Mononuclear cell (primary cell): ENCODE data around the gene CD59. TPM values are rescaled to one million over a fixed set of nuclear protein-coding genes. Genes with fewer than 3 reads are reported as not detected.
"Not testable (repeated sequence)": the region's sequence is repeated elsewhere in the genome, so short reads cannot be mapped to it uniquely, and the experiment has no call there.

Experiments
- H3K27me3 ChIP-seq: 2 replicates; pipeline ENCODE4 v1.6.0; 2011; ENCODE audit warnings: low read length, control low read depth; ENCODE audit not compliant: insufficient read depth
- H3K4me1 ChIP-seq: 2 replicates; pipeline ENCODE4 v1.5.1; 2011; ENCODE audit warnings: mild to moderate bottlenecking, low read length, control low read depth; ENCODE audit not compliant: insufficient read depth
- H3K4me3 ChIP-seq: 2 replicates; pipeline ENCODE4 v1.5.1; 2011; ENCODE audit warnings: mild to moderate bottlenecking, low read length, moderate library complexity
- H3K9me3 ChIP-seq: 2 replicates; pipeline ENCODE4 v1.5.1; 2011; ENCODE audit warnings: low read depth, mild to moderate bottlenecking, control low read depth, low read length
- total RNA-seq: library from RNA; depleted of rRNA; stranded (reverse); fragments of >200 nt; gene quantifications from one replicate; pipeline ENCODE4 v1.2.3, GENCODE V29; 2012

CD59 gene
- total RNA-seq, 1 donor: 14.9 TPM

GRCh38 chr11:33730716-33731115, 5.5 kb downstream of the CD59 start:
- no peak overlapping the region for H3K4me3 ChIP-seq
- H3K27me3 ChIP-seq: no peaks in the 10 kb centered on the region
- H3K9me3 ChIP-seq: no peaks in the 10 kb centered on the region
- peaks cover 33% of the 10 kb centered on the region for H3K4me1 ChIP-seq

DNA sequence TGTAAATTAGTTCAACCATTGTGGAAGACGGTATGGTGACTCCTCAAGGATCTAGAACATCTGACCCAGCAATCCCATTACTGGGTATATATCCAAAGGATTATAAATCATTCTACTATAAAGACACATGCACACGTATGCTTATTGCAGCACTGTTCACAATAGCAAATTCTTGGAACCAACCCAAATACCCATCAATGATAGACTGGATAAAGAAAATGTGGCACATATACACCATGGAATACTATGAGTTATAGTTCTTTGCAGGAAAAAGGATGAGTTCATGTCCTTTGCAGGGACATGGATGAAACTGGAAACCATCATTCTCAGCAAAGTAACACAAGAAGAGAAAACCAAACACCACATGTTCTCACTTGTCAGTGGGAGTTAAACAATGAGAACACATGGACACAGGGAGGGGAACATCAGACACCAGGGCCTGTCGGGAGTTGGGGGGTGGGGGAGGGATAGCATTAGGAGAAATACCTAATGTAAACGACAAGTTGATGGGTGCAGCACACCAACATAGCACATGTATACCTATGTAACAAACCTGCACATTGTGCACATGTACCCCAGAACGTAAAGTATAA, 7.1 kb downstream of the CD59 start:
- H3K9me3 ChIP-seq, H3K27me3 ChIP-seq, H3K4me3 ChIP-seq: not testable (repeated sequence)
- H3K4me1 ChIP-seq: peaks cover 26% of the 10 kb centered on the region

DNA sequence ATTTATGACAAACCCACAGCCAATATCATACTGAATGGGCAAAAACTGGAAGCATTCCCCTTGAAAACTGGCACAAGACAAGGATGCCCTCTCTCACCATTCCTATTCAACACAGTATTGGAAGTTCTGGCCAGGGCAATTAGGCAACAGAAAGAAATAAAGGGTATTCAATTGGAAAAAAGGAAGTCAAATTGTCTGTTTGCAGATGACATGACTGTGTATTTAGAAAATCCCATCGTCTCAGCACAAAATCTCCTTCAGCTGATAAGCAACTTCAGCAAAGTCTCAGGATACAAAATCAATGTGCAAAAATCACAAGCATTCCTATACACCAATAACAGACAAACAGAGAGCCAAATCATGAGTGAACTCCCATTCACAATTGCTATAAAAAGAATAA, 8.7 kb downstream of the CD59 start:
- H3K4me3 ChIP-seq: not testable (repeated sequence)

GRCh38 chr11:33725496-33725895, 10.7 kb downstream of the CD59 start:
- no peaks in the 10 kb centered on the region for H3K9me3 ChIP-seq
- no peaks in the 10 kb centered on the region for H3K27me3 ChIP-seq
- H3K4me3 ChIP-seq: no peak overlapping the region
- H3K4me1 ChIP-seq: peaks cover 25% of the 10 kb centered on the region

More for the DNA sequence above, 8.7 kb downstream of the CD59 start:
- not testable (repeated sequence) for H3K27me3 ChIP-seq, H3K9me3 ChIP-seq
- H3K4me1 ChIP-seq: peaks cover 36% of the 10 kb centered on the region

GRCh38 chr11:33724644-33725035, 11.6 kb downstream of the CD59 start:
- Histone ChIP-seq H3K4me3 (no peak overlapping the region), H3K9me3 (no peaks in the 10 kb centered on the region), H3K27me3 (no peaks in the 10 kb centered on the region), H3K4me1 (peaks cover 25% of the 10 kb centered on the region)

GRCh38 chr11:33723238-33723881, 12.9 kb downstream of the CD59 start:
- Histone ChIP-seq H3K9me3 (no peaks in the 10 kb centered on the region), H3K27me3 (no peaks in the 10 kb centered on the region), H3K4me3 (no peak overlapping the region), H3K4me1 (peaks cover 25% of the 10 kb centered on the region)

- no peak overlapping the region for H3K4me3 ChIP-seq
- no peaks in the 10 kb centered on the region for H3K27me3 ChIP-seq
- no peaks in the 10 kb centered on the region for H3K9me3 ChIP-seq
These were observed 13.5 kb downstream of the CD59 start for GRCh38 chr11:33722590-33723234.

GRCh38 chr11:33721984-33722383, 14.2 kb downstream of the CD59 start:
- Histone ChIP-seq H3K4me1 (peaks cover 25% of the 10 kb centered on the region), H3K27me3 (no peaks in the 10 kb centered on the region), H3K9me3 (no peaks in the 10 kb centered on the region), H3K4me3 (no peak overlapping the region)

More at GRCh38 chr11:33722590-33723234, 13.5 kb downstream of the CD59 start:
- H3K4me1 ChIP-seq: peaks cover 25% of the 10 kb centered on the region

DNA sequence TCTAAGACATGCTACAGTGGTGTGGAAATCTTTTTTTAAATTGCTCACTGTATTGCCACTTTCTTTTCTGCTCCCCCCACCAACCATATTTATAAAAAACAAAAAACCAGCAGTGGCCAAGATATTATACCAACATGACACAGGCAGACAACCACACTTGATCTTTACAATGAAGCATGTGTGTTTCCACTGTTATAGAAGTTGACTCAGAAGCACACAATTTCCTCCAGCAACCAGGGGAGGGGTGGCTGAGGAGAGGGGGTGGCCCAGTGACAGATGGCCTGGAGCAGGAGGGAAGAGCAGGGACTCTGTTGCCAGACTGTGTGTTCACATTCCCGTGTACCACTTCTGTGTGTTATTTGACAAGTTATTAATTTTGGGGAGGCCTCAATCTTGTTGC, 14.8 kb downstream of the CD59 start:
- Histone ChIP-seq H3K9me3 (no peaks in the 10 kb centered on the region), H3K27me3 (no peaks in the 10 kb centered on the region), H3K4me3 (no peak overlapping the region), H3K4me1 (peaks cover 25% of the 10 kb centered on the region)

- no peaks in the 10 kb centered on the region for H3K27me3 ChIP-seq
These were observed 16.6 kb downstream of the CD59 start for GRCh38 chr11:33719587-33719986.

GRCh38 chr11:33718440-33718839, 17.8 kb downstream of the CD59 start:
- Histone ChIP-seq H3K9me3 (no peaks in the 10 kb centered on the region), H3K4me1 (peaks cover 11% of the 10 kb centered on the region), H3K4me3 (no peak overlapping the region)

More at GRCh38 chr11:33719587-33719986, 16.6 kb downstream of the CD59 start:
- Histone ChIP-seq H3K9me3 (no peaks in the 10 kb centered on the region), H3K4me1 (peaks cover 23% of the 10 kb centered on the region), H3K4me3 (no peak overlapping the region)

GRCh38 chr11:33716243-33716642, 20.0 kb downstream of the CD59 start:
- H3K4me1 ChIP-seq: no peaks in the 10 kb centered on the region
- H3K4me3 ChIP-seq: no peak overlapping the region
- H3K9me3 ChIP-seq: no peaks in the 10 kb centered on the region
- no peaks in the 10 kb centered on the region for H3K27me3 ChIP-seq

More at GRCh38 chr11:33718440-33718839, 17.8 kb downstream of the CD59 start:
- H3K27me3 ChIP-seq: no peaks in the 10 kb centered on the region

GRCh38 chr11:33713856-33714398, 22.3 kb downstream of the CD59 start:
- H3K4me3 ChIP-seq: no peak overlapping the region
- no peaks in the 10 kb centered on the region for H3K4me1 ChIP-seq
- H3K27me3 ChIP-seq: no peaks in the 10 kb centered on the region

DNA sequence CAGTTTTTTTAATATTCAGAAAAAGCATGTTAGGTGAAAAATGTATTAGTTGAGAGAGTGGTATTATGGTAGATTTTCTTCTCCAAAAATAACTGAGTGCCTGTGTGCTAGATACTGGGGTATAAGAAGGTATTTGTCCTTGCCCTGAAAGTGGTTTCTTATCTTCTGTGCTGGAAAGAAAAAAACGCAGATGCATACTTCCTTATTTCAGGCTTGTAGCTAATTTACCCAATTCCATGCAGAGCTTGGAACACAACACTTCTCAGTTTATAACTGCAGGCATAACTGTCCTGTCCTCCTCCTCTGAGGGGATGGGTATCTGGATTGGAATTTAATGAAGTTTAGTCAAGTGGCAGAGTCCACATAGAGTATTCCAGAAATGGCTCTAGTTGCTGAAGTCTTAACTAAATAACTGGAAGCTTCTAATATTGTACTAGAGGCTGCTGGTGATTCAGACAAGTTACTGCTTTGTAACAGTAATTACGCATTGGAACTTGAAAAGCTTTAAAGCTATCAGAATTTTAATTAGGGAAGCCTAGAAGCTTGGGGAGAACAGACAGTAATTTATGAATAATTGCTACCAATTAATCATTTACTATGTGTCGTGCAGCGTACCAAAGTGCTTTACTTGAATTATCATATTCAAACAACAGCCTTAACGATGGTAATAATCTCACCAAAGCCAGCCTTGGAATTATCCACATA, 22.9 kb downstream of the CD59 start:
- no peak overlapping the region for H3K4me3 ChIP-seq
- no peaks in the 10 kb centered on the region for H3K27me3 ChIP-seq
- no peaks in the 10 kb centered on the region for H3K4me1 ChIP-seq
- no peaks in the 10 kb centered on the region for H3K9me3 ChIP-seq

More at GRCh38 chr11:33713856-33714398, 22.3 kb downstream of the CD59 start:
- no peaks in the 10 kb centered on the region for H3K9me3 ChIP-seq

DNA sequence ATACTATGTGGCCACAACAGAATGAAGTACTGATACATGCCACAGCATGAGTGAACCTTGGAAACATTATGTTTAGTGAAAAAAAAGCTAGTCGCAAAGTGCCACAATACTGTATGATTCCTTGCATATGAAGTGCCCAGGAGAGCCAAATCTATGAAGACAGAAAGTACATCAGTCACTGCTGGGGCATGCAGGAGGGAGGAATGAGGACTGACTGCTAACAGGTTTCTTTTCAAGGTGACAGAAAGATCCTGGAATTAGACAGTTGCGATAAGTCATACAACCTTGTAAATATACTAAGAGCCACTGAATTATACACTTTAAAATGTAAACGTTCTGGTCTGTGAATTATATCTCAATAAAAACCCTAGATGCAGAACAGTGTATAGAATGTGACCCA, 23.8 kb downstream of the CD59 start:
- Histone ChIP-seq H3K4me1 (no peaks in the 10 kb centered on the region), H3K4me3 (no peak overlapping the region), H3K9me3 (no peaks in the 10 kb centered on the region), H3K27me3 (no peaks in the 10 kb centered on the region)
